IMR-90 (cell line): ENCODE results near the gene FOXI1. TPM values are rescaled to one million over a fixed set of nuclear protein-coding genes. Genes with fewer than 3 reads are reported as not detected.

Experiments used
- ATAC-seq: fragments of 200-7000 bp; cut with Tn5 transposase; 2 replicates; pipeline ENCODE4 v1.9.1; 2020; ENCODE audit warnings: low read depth, mild to moderate bottlenecking, moderate library complexity
- BruUV-seq: library from RNA; stranded (reverse); fragments of 400-500 nt; replicated peaks from 2 replicates; lab custom pipeline; 2021; lab: Mats Ljungman, UMichigan
- CTCF ChIA-PET: fragments of 300-600 bp; formaldehyde crosslinking; extraction: SDS; loops from one replicate; lab custom pipeline; 2021; ENCODE audit warnings: antibody characterized with exemption; lab: Yijun Ruan, JAX
- POLR2A ChIA-PET: fragments of 300-600 bp; sonication (Branson Sonifier 250); formaldehyde crosslinking; loops from one replicate; lab custom pipeline; 2022; ENCODE audit warnings: antibody characterized with exemption; ENCODE audit not compliant: unreplicated experiment; lab: Charles Lee
- DNase-seq: peaks from one replicate; pipeline ENCODE4 v3.0.0; 2013
- H2AFZ ChIP-seq: replicated peaks from 2 replicates; pipeline ENCODE3; 2013; ENCODE audit warnings: low read length, mild to moderate bottlenecking; ENCODE audit not compliant: poor library complexity
- H2AK5ac ChIP-seq: 2 replicates; pipeline ENCODE4 v1.6.1; 2013; ENCODE audit warnings: low read depth, low read length, inconsistent platforms
- H2AK9ac ChIP-seq: replicated peaks from 2 replicates; pipeline ENCODE3; 2013; ENCODE audit warnings: mild to moderate bottlenecking, low read depth, low read length, moderate library complexity; ENCODE audit not compliant: poor library complexity
- H2BK120ac ChIP-seq: 2 replicates; pipeline ENCODE4 v1.6.1; 2013; ENCODE audit warnings: low read depth, low read length, inconsistent platforms
- H2BK15ac ChIP-seq: 3 replicates; pipeline ENCODE4 v1.6.1; 2013; ENCODE audit warnings: low read depth, low read length, inconsistent platforms
- H2BK20ac ChIP-seq: 2 replicates; pipeline ENCODE4 v1.6.1; 2013; ENCODE audit warnings: low read depth, mild to moderate bottlenecking, inconsistent platforms, low read length, moderate library complexity
- H2BK5ac ChIP-seq: 2 replicates; pipeline ENCODE4 v1.6.1; 2013; ENCODE audit warnings: mild to moderate bottlenecking, low read depth, low read length, inconsistent platforms; ENCODE audit not compliant: poor library complexity, severe bottlenecking
- H3K14ac ChIP-seq: replicated peaks from 2 replicates; pipeline ENCODE4 v1.6.1; 2013; ENCODE audit warnings: low read depth, low read length, inconsistent platforms
- H3K18ac ChIP-seq: 2 replicates; pipeline ENCODE4 v1.6.1; 2013; ENCODE audit warnings: low read depth, low read length, control low read depth
- H3K23ac ChIP-seq: 2 replicates; pipeline ENCODE4 v1.6.1; 2013; ENCODE audit warnings: low read depth, low read length, inconsistent platforms
- H3K27ac ChIP-seq: 2 replicates; pipeline ENCODE4 v1.5.1; 2013; ENCODE audit warnings: mild to moderate bottlenecking, control low read depth, low read length; ENCODE audit not compliant: insufficient read depth
- H3K27me3 ChIP-seq: 2 replicates; pipeline ENCODE4 v1.6.1; 2013; ENCODE audit warnings: low read length; ENCODE audit not compliant: control insufficient read depth, insufficient read depth
- H3K36me3 ChIP-seq: 2 replicates; pipeline ENCODE4 v1.6.1; 2013; ENCODE audit warnings: low read length, mixed read lengths; ENCODE audit not compliant: control insufficient read depth, insufficient read depth
- H3K4ac ChIP-seq: 2 replicates; pipeline ENCODE4 v1.6.1; 2013; ENCODE audit warnings: low read depth, low read length, inconsistent platforms
- H3K4me1 ChIP-seq: 2 replicates; pipeline ENCODE4 v1.6.1; 2013; ENCODE audit warnings: low read length, mixed read lengths; ENCODE audit not compliant: control insufficient read depth, insufficient read depth
- H3K4me2 ChIP-seq: 2 replicates; pipeline ENCODE4 v1.6.1; 2013; ENCODE audit warnings: low read depth, mild to moderate bottlenecking, control low read depth, low read length, moderate library complexity
- H3K4me3 ChIP-seq: 2 replicates; pipeline ENCODE4 v1.5.1; 2013; ENCODE audit warnings: low read depth, mild to moderate bottlenecking, control low read depth, low read length, moderate library complexity; ENCODE audit not compliant: insufficient read depth
- H3K56ac ChIP-seq: 2 replicates; pipeline ENCODE4 v1.6.1; 2013; ENCODE audit warnings: low read length, inconsistent platforms; ENCODE audit not compliant: insufficient read depth; ENCODE audit errors: extremely low read depth
- H3K79me1 ChIP-seq, 2 experiments: 2 replicates each; pipeline ENCODE4 v1.6.1; 2013; ENCODE audit warnings: low read length in 2 of 2, inconsistent platforms in 1 of 2, low read depth in 1 of 2
- H3K9ac ChIP-seq: 2 replicates; pipeline ENCODE4 v1.6.1; 2013; ENCODE audit warnings: low read depth, low read length, control low read depth
- H3K9me1 ChIP-seq: 2 replicates; pipeline ENCODE4 v1.6.1; 2013; ENCODE audit warnings: low read length, inconsistent platforms; ENCODE audit not compliant: insufficient read depth
- H3K9me3 ChIP-seq: 2 replicates; pipeline ENCODE4 v1.6.1; 2013; ENCODE audit warnings: low read length; ENCODE audit not compliant: control insufficient read depth, insufficient read depth
- H4K20me1 ChIP-seq: 2 replicates; pipeline ENCODE4 v1.6.1; 2013; ENCODE audit warnings: low read length, inconsistent platforms; ENCODE audit not compliant: insufficient read depth
- H4K5ac ChIP-seq: 2 replicates; pipeline ENCODE4 v1.6.1; 2013; ENCODE audit warnings: mild to moderate bottlenecking, low read depth, low read length, control low read depth
- H4K8ac ChIP-seq, 2 experiments: 2 replicates each; pipeline ENCODE4 v1.6.1; 2013; ENCODE audit warnings: low read depth in 2 of 2, low read length in 2 of 2, control low read depth in 1 of 2, inconsistent platforms in 1 of 2
- H4K91ac ChIP-seq: 2 replicates; pipeline ENCODE4 v1.6.1; 2013; ENCODE audit warnings: low read depth, low read length, inconsistent platforms; ENCODE audit not compliant: insufficient read depth
- BHLHE40 ChIP-seq: fragments of 150-350 bp; IDR thresholded peaks from 2 replicates; pipeline ENCODE4 v1.6.1; 2016; ENCODE audit warnings: mild to moderate bottlenecking, low read depth, low read length
- CEBPB ChIP-seq: IDR thresholded peaks from 2 replicates; pipeline ENCODE4 v1.6.1; 2012; ENCODE audit warnings: low read depth, low read length, improper control_type of control experiment
- CHD1 ChIP-seq: IDR thresholded peaks from 2 replicates; pipeline ENCODE4 v1.6.1; 2012; ENCODE audit warnings: low read depth, low read length, improper control_type of control experiment
- ELK1 ChIP-seq: fragments of 150-350 bp; IDR thresholded peaks from 2 replicates; pipeline ENCODE4 v1.6.1; 2016; ENCODE audit warnings: low read depth, mild to moderate bottlenecking, low read length, moderate library complexity, borderline replicate concordance
- FOS ChIP-seq: fragments of 150-350 bp; IDR thresholded peaks from 2 replicates; pipeline ENCODE4 v1.6.1; 2016; ENCODE audit warnings: low read depth, low read length
- MAFK ChIP-seq: IDR thresholded peaks from 2 replicates; pipeline ENCODE4 v1.6.1; 2012; ENCODE audit warnings: low read depth, low read length, improper control_type of control experiment
- MAZ ChIP-seq: IDR thresholded peaks from 2 replicates; pipeline ENCODE4 v1.6.1; 2012; ENCODE audit warnings: low read depth, mild to moderate bottlenecking, low read length, improper control_type of control experiment, moderate library complexity, borderline replicate concordance
- MXI1 ChIP-seq: IDR thresholded peaks from 2 replicates; pipeline ENCODE4 v1.6.1; 2012; ENCODE audit warnings: low read depth, mild to moderate bottlenecking, low read length, moderate library complexity, borderline replicate concordance
- NFE2L2 ChIP-seq: fragments of 150-350 bp; IDR thresholded peaks from 2 replicates; pipeline ENCODE4 v1.6.1; 2016; ENCODE audit warnings: low read depth, mild to moderate bottlenecking, low read length
- POLR2A ChIP-seq: IDR thresholded peaks from 2 replicates; pipeline ENCODE4 v1.6.1; 2012; ENCODE audit warnings: mild to moderate bottlenecking, low read depth, low read length
- RAD21 ChIP-seq: IDR thresholded peaks from 2 replicates; pipeline ENCODE4 v1.6.1; 2012; ENCODE audit warnings: low read length, improper control_type of control experiment
- RCOR1 ChIP-seq: IDR thresholded peaks from 2 replicates; pipeline ENCODE4 v1.6.1; 2012; ENCODE audit warnings: mild to moderate bottlenecking, low read length, improper control_type of control experiment; ENCODE audit not compliant: insufficient replicate concordance
- RFX5 ChIP-seq: IDR thresholded peaks from 2 replicates; pipeline ENCODE4 v1.8.0; 2012; ENCODE audit warnings: low read depth, mild to moderate bottlenecking, low read length, moderate library complexity
- SMC3 ChIP-seq: fragments of 150-350 bp; IDR thresholded peaks from 2 replicates; pipeline ENCODE4 v1.6.1; 2016; ENCODE audit warnings: low read depth, mild to moderate bottlenecking, antibody characterized with exemption, low read length, moderate library complexity
- USF2 ChIP-seq: fragments of 150-350 bp; IDR thresholded peaks from 2 replicates; pipeline ENCODE4 v1.6.1; 2017; ENCODE audit warnings: mild to moderate bottlenecking, antibody characterized with exemption, low read length, low read depth
- WGBS, 2 experiments: methylation state at CpG; one replicate each; pipeline versions ENCODE4 v1.1.5 to v1.1.7; 2013; ENCODE audit warnings: missing lambda C conversion rate in 2 of 2; ENCODE audit not compliant: insufficient read length in 1 of 2; ENCODE audit errors: extremely low coverage in 2 of 2; 5-methylcytosine and 5-hydroxymethylcytosine counted together
- dilution Hi-C: fragments of 300-500 bp; cut with HindIII; formaldehyde crosslinking; loops from one replicate; pipeline ENCODE4 v1.14.3; 2018; ENCODE audit warnings: low sequenced_read_pairs; ENCODE audit not compliant: unreplicated experiment
- in situ Hi-C: fragments of 300-500 bp; cut with MboI; formaldehyde crosslinking; loops from 3 replicates; pipeline ENCODE4 v1.14.3; 2019; ENCODE audit warnings: low sequenced_read_pairs, inconsistent platforms, mixed read lengths
- intact Hi-C: fragments of 100-400 bp; cut with micrococcal nuclease; formaldehyde crosslinking; loops from 2 replicates; pipeline ENCODE4 v1.10.0; 2022
- polyA plus RNA-seq, 3 experiments: library from polyadenylated mRNA; depleted of rRNA; stranded (reverse); fragments of >200 nt; gene quantifications; 2 replicates each; pipeline ENCODE4 v1.2.3, GENCODE V29; 2012; ENCODE audit warnings: low replicate concordance in 1 of 3
- total RNA-seq: library from RNA; depleted of rRNA; stranded (reverse); fragments of >200 nt; gene quantifications from 2 replicates; pipeline ENCODE4 v1.2.3, GENCODE V29; 2012
- TF ChIP-seq, protein P1 (sequence below): conservative IDR thresholded peaks from 2 replicates; pipeline ENCODE4 v1.5.1; 2012; ENCODE audit warnings: mild to moderate bottlenecking, low read depth, low read length, improper control_type of control experiment

Gene FOXI1
- total and polyA plus RNA-seq, 2 of the 4 experiments (the other 2 are of a cell fraction): not detected

DNA sequence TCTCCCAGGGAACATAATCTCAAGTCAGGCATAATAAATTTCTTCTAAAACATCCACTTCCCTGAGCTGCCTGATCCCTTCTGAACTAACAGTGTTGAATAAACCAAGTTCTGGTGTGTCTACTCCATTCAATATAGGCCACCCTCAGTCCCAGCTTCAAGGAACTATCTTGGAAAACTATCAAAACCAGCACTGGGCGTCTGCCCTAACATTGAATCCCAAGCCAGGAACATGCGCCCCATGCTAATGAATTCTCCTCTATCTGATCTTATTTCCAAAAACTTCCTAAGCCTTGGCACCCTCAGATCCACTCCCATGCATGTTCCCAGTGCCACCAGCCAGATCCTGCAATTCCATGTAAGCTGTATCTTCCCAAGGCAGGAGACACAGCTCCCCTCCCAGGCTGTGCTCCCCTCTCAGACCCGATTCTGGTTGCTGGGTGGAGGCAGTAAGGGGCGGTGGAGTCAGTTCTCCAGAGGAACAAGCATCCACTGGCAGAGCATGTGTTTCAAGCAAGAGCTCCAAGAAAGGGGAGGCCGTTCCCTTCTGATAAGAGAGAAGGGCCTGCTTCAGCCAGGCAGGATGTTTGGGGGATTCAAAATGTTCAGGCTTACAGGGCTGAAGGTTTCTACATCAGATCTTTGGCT is 13.1 kb upstream of the FOXI1 start:
- no peak overlapping the region for H3K23ac ChIP-seq
- no peak overlapping the region for H2BK120ac ChIP-seq
- no peak overlapping the region for H4K5ac ChIP-seq
- H2AK5ac ChIP-seq: no peak overlapping the region
- no peak overlapping the region for H2BK20ac ChIP-seq
- WGBS, 2 experiments: 88% methylated on average over 1 of the region's 5 CpGs; no CpG with 5 or more reads in 1 of the 2 experiments
- no peak overlapping the region for H2BK15ac ChIP-seq
- in situ Hi-C loops (no loop called here), dilution Hi-C loops (no loop called here), intact Hi-C loops (no loop called here)
- no peak overlapping the region for H3K18ac ChIP-seq
- no peak overlapping the region for H3K27ac ChIP-seq
- DNase-seq (no peak), ATAC-seq (no peak)
- H3K4ac ChIP-seq: no peak overlapping the region
- CTCF ChIA-PET: no interaction called here
- no peak overlapping the region for H3K9ac ChIP-seq
- no peak overlapping the region for H2BK5ac ChIP-seq
- no peaks in the 10 kb centered on the region for H4K20me1 ChIP-seq
- H3K4me2 ChIP-seq: no peak overlapping the region
- no peaks in the 10 kb centered on the region for H3K4me1 ChIP-seq
- H3K4me3 ChIP-seq: no peak overlapping the region
- BruUV-seq: no TSS peak
- H3K36me3 ChIP-seq: no peaks in the 10 kb centered on the region
- no peaks in the 10 kb centered on the region for H3K79me1 ChIP-seq
- no peak overlapping the region for H2AK9ac ChIP-seq
- no peak overlapping the region for H4K91ac ChIP-seq
- no peak overlapping the region for H3K14ac ChIP-seq
- H3K9me3 ChIP-seq: no peaks in the 10 kb centered on the region
- H3K27me3 ChIP-seq: no peaks in the 10 kb centered on the region; the same call in 1 of the 2 replicates
- no peak overlapping the region for H3K56ac ChIP-seq
- H4K8ac ChIP-seq: no peak overlapping the region
- H3K9me1 ChIP-seq: no peaks in the 10 kb centered on the region
- no peak overlapping the region for H2AFZ ChIP-seq
- TF ChIP-seq POLR2A (no peak), NFE2L2 (no peak), MAZ (no peak), MXI1 (no peak), CEBPB (no peak), CHD1 (no peak), FOS (no peak), ELK1 (no peak), MAFK (no peak), BHLHE40 (no peak), RCOR1 (no peak), RFX5 (no peak), SMC3 (no peak), USF2 (no peak), RAD21 (no peak)
- TF ChIP-seq, protein P1, sequence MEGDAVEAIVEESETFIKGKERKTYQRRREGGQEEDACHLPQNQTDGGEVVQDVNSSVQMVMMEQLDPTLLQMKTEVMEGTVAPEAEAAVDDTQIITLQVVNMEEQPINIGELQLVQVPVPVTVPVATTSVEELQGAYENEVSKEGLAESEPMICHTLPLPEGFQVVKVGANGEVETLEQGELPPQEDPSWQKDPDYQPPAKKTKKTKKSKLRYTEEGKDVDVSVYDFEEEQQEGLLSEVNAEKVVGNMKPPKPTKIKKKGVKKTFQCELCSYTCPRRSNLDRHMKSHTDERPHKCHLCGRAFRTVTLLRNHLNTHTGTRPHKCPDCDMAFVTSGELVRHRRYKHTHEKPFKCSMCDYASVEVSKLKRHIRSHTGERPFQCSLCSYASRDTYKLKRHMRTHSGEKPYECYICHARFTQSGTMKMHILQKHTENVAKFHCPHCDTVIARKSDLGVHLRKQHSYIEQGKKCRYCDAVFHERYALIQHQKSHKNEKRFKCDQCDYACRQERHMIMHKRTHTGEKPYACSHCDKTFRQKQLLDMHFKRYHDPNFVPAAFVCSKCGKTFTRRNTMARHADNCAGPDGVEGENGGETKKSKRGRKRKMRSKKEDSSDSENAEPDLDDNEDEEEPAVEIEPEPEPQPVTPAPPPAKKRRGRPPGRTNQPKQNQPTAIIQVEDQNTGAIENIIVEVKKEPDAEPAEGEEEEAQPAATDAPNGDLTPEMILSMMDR: no peak
- POLR2A ChIA-PET: no interaction called here
